T-cell (primary cell): ENCODE measurements around the gene IFI44L. TPM values are rescaled to one million over a fixed set of nuclear protein-coding genes. Genes with fewer than 3 reads are reported as not detected.

ENCODE experiments used
- ATAC-seq, 4 experiments: fragments of 200-7000 bp in 3 of 4; fragments of 150-1000 bp in 1 of 4; cut with Tn5 transposase; replicated peaks in 1 of 4; 1 replicate in 3 of 4; 2 replicates in 1 of 4; pipeline ENCODE4 v1.10.0; 2021; ENCODE audit warnings: moderate library complexity in 3 of 4, mild to moderate bottlenecking in 2 of 4, moderate number of reproducible peaks in 1 of 4
- CTCF ChIA-PET, 2 donors: fragments of 300-600 bp; sonication (Branson Sonifier 250); formaldehyde crosslinking; loops; one replicate each; lab custom pipeline; 2022; ENCODE audit warnings: antibody characterized with exemption in 2 of 2; lab: Charles Lee
- POLR2A ChIA-PET, 2 donors: fragments of 300-600 bp; sonication (Branson Sonifier 250); formaldehyde crosslinking; loops; one replicate each; lab custom pipeline; 2022; ENCODE audit warnings: antibody characterized with exemption in 2 of 2; lab: Charles Lee
- DNase-seq, 35 experiments: peaks; one replicate each; pipeline versions ENCODE4 v3.0.0 to v3.0.0-alpha.2; 2013 to 2023
- H3K27ac ChIP-seq: one replicate; pipeline ENCODE4 v1.5.1; 2013; ENCODE audit warnings: low read length
- H3K27me3 ChIP-seq, 2 experiments: replicated peaks in 1 of 2; 1 replicate in 1 of 2; 2 replicates in 1 of 2; pipeline versions ENCODE4 v1.6.1 to v1.7.0; 2013; ENCODE audit warnings: low read length in 1 of 2, mixed read lengths in 1 of 2; ENCODE audit not compliant: control insufficient read depth in 2 of 2, insufficient read depth in 2 of 2; ENCODE audit errors: extremely low read depth in 1 of 2
- H3K36me3 ChIP-seq, 2 donors: 1 replicate in 1 of 2; 2 replicates in 1 of 2; pipeline versions ENCODE4 v1.6.1 to v1.7.0; 2013; ENCODE audit warnings: low read length in 1 of 2; ENCODE audit not compliant: control insufficient read depth in 2 of 2, insufficient read depth in 1 of 2; ENCODE audit errors: extremely low read depth in 1 of 2
- H3K4me1 ChIP-seq, 2 experiments: 1 replicate in 1 of 2; 2 replicates in 1 of 2; pipeline versions ENCODE4 v1.6.1 to v1.7.0; 2013; ENCODE audit warnings: low read length in 2 of 2, mixed read lengths in 1 of 2; ENCODE audit not compliant: insufficient read depth in 2 of 2, control insufficient read depth in 1 of 2; ENCODE audit errors: extremely low read depth in 1 of 2
- H3K4me3 ChIP-seq, 2 donors: 1 replicate in 1 of 2; 2 replicates in 1 of 2; pipeline versions ENCODE4 v1.5.1 to v1.7.0; 2013; ENCODE audit warnings: mild to moderate bottlenecking in 2 of 2, low read length in 1 of 2, moderate library complexity in 1 of 2; ENCODE audit not compliant: control insufficient read depth in 1 of 2; ENCODE audit errors: extremely low read depth in 1 of 2
- H3K9me3 ChIP-seq: 2 replicates; pipeline ENCODE4 v1.7.0; 2013
- H3K27ac Mint-ChIP-seq, 2 donors: one replicate each; pipeline ENCODE4 v1.8.0; 2020 to 2021; ENCODE audit warnings: mild to moderate bottlenecking in 2 of 2, mixed read lengths in 2 of 2
- H3K27me3 Mint-ChIP-seq, 2 donors: one replicate each; pipeline ENCODE4 v1.8.0; 2021 to 2022; ENCODE audit warnings: mixed read lengths in 2 of 2
- H3K36me3 Mint-ChIP-seq: one replicate; pipeline ENCODE4 v1.8.0; 2021; ENCODE audit warnings: mixed read lengths
- H3K4me1 Mint-ChIP-seq, 3 donors: one replicate each; pipeline ENCODE4 v1.8.0; 2020 to 2022; ENCODE audit warnings: mixed read lengths in 3 of 3, mild to moderate bottlenecking in 1 of 3
- H3K4me3 Mint-ChIP-seq, 3 donors: one replicate each; pipeline ENCODE4 v1.8.0; 2020 to 2022; ENCODE audit warnings: mild to moderate bottlenecking in 3 of 3, mixed read lengths in 3 of 3, moderate library complexity in 3 of 3
- H3K9me3 Mint-ChIP-seq, 3 donors: one replicate each; pipeline ENCODE4 v1.8.0; 2020 to 2022; ENCODE audit warnings: mixed read lengths in 3 of 3
- WGBS: methylation state at CpG from one replicate; pipeline ENCODE4 v1.1.5; 2013; ENCODE audit warnings: missing lambda C conversion rate; ENCODE audit not compliant: insufficient coverage; 5-methylcytosine and 5-hydroxymethylcytosine counted together
- total RNA-seq, 35 experiments: library from RNA in 6 of 35; stranded (reverse) in 6 of 35; fragments of 120-200 nt in 1 of 35; gene quantifications; one replicate each; pipeline versions ENCODE4 v1.2.1 to v1.2.4 and lab custom pipeline; 2013 to 2026

Gene IFI44L
- total RNA-seq, 5 donors from 2014 or later (not counting 1 experiment from before 2014, with no cell fraction given) = 4.5 to 30.4 (median 6.6) TPM

DNA sequence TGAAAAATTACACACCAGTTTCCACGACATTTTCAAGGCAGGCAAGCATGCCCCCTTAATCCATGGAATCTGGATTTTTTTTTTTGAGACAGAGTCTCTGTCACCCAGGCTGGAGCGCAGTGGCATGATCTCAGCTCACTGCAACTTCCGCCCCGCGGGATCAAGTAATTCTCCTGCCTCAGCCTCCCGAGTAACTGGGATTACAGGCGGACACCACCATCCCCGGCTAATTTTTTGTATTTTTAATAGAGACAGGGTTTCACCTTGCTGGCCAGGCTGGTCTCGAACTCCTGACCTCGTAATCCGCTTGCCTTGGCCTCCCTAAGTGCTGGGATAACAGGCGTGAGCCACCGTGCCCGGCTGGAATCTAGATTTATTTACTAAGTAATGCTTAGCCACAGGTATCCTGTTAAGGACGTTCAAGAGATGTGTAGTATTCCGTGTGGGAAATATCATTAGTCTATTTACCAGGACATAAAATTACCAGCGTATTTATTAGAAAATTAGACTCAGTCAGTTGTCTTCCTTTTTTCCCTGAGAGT lies 31.8 kb downstream of the IFI44L start:
- peaks cover 11 to 20% of the 10 kb centered on the region in 2 experiments for H3K4me1 ChIP-seq
- 91% methylated on average over 9 of the region's 17 CpGs for WGBS
- Mint-ChIP-seq H3K9me3 (peaks cover 2 to 11% (median 11%) of the 10 kb centered on the region in 3 donors), H3K27ac (peak overlapping the region; percentile 57 to 96), H3K4me1 (peaks cover 55 to 72% (median 71%) of the 10 kb centered on the region in 3 donors), H3K36me3 (peaks cover 42% of the 10 kb centered on the region), H3K27me3 (no peaks in the 10 kb centered on the region), H3K4me3 (peak overlapping the region; percentile 89 to 93 (median 92))
- H3K4me3 ChIP-seq = peak overlapping the region in 1 of 2 donors; percentile 50
- POLR2A ChIA-PET = interaction anchor here in 1 of 2 donors (1.5 kb wide), 1 partner anchor 32 kb away, joined by 6 read pairs; the partner anchor contains the start of gene IFI44L
- no peak for ATAC-seq
- no peaks in the 10 kb centered on the region for H3K27me3 ChIP-seq
- peaks cover 2% of the 10 kb centered on the region for H3K9me3 ChIP-seq
- H3K27ac ChIP-seq = no peak overlapping the region
- no peak for DNase-seq
- peaks cover 0 to 11% of the 10 kb centered on the region in 2 donors for H3K36me3 ChIP-seq
- CTCF ChIA-PET = interaction anchor here in 1 of 2 donors (1.3 kb wide), 1 partner anchor 31 kb away, joined by 5 read pairs; the partner anchor contains the start of gene IFI44L

- ATAC-seq = no peak
- DNase-seq = no peak
- Mint-ChIP-seq H3K4me3 (no peak overlapping the region), H3K36me3 (peaks cover 74% of the 10 kb centered on the region), H3K27ac (peak overlapping the region; percentile 18 to 70), H3K27me3 (no peaks in the 10 kb centered on the region), H3K9me3 (no peaks in the 10 kb centered on the region), H3K4me1 (peaks cover 23 to 61% (median 28%) of the 10 kb centered on the region in 3 donors)
- H3K9me3 ChIP-seq = no peaks in the 10 kb centered on the region
- H3K27ac ChIP-seq = no peak overlapping the region
- peaks cover 0 to 62% of the 10 kb centered on the region in 2 donors for H3K36me3 ChIP-seq
- ChIA-PET POLR2A (interaction anchor here in 1 of 2 donors (0.6 kb wide), 2 partner anchors 37 to 58 kb away, joined by 3 read pairs; no protein-coding TSS in a partner anchor), CTCF (no interaction called here)
- H3K4me1 ChIP-seq = no peaks in the 10 kb centered on the region
- H3K27me3 ChIP-seq = no peaks in the 10 kb centered on the region
- no CpG with 5 or more reads among the region's 1 CpG for WGBS
- no peak overlapping the region for H3K4me3 ChIP-seq
Measured at GRCh38 chr1:78658901-78659300, 38.7 kb downstream of the IFI44L start.

GRCh38 chr1:78663923-78664322 lies 43.7 kb downstream of the IFI44L start:
- CTCF ChIA-PET = interaction anchor here in 1 of 2 donors (1.0 to 1.2 kb wide), 2 partner anchors 10 to 44 kb away, joined by 3 to 4 read pairs; partner anchors contain the start of gene IFI44L

GRCh38 chr1:78664763-78665162 lies 44.5 kb downstream of the IFI44L start:
- no peaks in the 10 kb centered on the region for H3K27me3 ChIP-seq
- Mint-ChIP-seq H3K27me3 (no peaks in the 10 kb centered on the region), H3K27ac (peak overlapping the region in 1 of 2 donors; percentile 33), H3K9me3 (no peaks in the 10 kb centered on the region), H3K4me3 (no peak overlapping the region), H3K36me3 (peaks cover 35% of the 10 kb centered on the region), H3K4me1 (peaks cover 1 to 18% (median 2%) of the 10 kb centered on the region in 3 donors)
- no peaks in the 10 kb centered on the region for H3K9me3 ChIP-seq
- no CpG with 5 or more reads among the region's 1 CpG for WGBS
- no peak overlapping the region for H3K4me3 ChIP-seq
- CTCF ChIA-PET = interaction anchor here (0.7 to 1.2 kb wide), 4 partner anchors 9 to 47 kb away, joined by 3 to 5 read pairs (median 4); partner anchors contain the start of gene IFI44L (in 1 of the 2)
- DNase-seq (no peak), ATAC-seq (no peak)
- no peaks in the 10 kb centered on the region for H3K4me1 ChIP-seq
- H3K36me3 ChIP-seq = peaks cover 0 to 33% of the 10 kb centered on the region in 2 donors
- POLR2A ChIA-PET = interaction anchor here (0.6 kb wide), 2 partner anchors 8 to 14 kb away, joined by 3 to 5 read pairs; no protein-coding TSS in a partner anchor
- H3K27ac ChIP-seq = no peak overlapping the region

More at GRCh38 chr1:78663923-78664322, 43.7 kb downstream of the IFI44L start:
- Mint-ChIP-seq H3K9me3 (no peaks in the 10 kb centered on the region), H3K4me1 (peaks cover 6 to 25% (median 9%) of the 10 kb centered on the region in 3 donors), H3K27me3 (no peaks in the 10 kb centered on the region), H3K27ac (peak overlapping the region; percentile 13 to 54), H3K4me3 (no peak overlapping the region), H3K36me3 (peaks cover 44% of the 10 kb centered on the region)
- H3K36me3 ChIP-seq = peaks cover 0 to 41% of the 10 kb centered on the region in 2 donors
- H3K4me1 ChIP-seq = no peaks in the 10 kb centered on the region
- POLR2A ChIA-PET = interaction anchor here in 1 of 2 donors (0.6 kb wide), 1 partner anchor 9 kb away, joined by 3 read pairs; no protein-coding TSS in a partner anchor
- H3K27ac ChIP-seq = no peak overlapping the region
- no peaks in the 10 kb centered on the region for H3K27me3 ChIP-seq
- no peaks in the 10 kb centered on the region for H3K9me3 ChIP-seq
- WGBS = no CpG with 5 or more reads among the region's 2 CpGs
- DNase-seq = no peak
- no peak for ATAC-seq
- H3K4me3 ChIP-seq = no peak overlapping the region

DNA sequence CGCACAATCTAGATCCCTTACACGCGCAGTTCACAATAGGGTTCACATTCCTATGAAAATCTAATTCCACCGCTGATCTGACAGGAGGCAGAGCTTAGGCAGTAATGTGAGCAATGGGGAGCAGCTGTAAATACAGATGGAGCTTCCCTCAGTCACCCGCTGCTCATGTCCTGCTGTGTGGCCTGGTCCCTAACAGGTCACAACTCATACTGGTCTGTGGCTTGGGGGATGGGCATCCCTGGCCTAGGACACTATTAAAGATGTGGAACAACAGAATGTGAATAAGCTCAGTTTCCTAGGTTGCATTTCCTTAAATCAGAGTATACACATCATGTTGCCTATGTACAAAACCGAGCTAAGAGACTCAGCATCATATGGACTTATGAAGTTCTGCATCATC lies 45.6 kb downstream of the IFI44L start:
- Histone ChIP-seq H3K36me3 (peaks cover 0 to 23% of the 10 kb centered on the region in 2 donors), H3K4me1 (no peaks in the 10 kb centered on the region), H3K27ac (no peak overlapping the region), H3K4me3 (no peak overlapping the region), H3K27me3 (no peaks in the 10 kb centered on the region), H3K9me3 (no peaks in the 10 kb centered on the region)
- ChIA-PET POLR2A (interaction anchor here in 1 of 2 donors (0.6 kb wide), 1 partner anchor 24 kb away, joined by 4 read pairs; no protein-coding TSS in a partner anchor), CTCF (interaction anchor here in 1 of 2 donors (1.4 kb wide), 1 partner anchor 9 kb away, joined by 5 read pairs; no protein-coding TSS in a partner anchor)
- Mint-ChIP-seq H3K4me1 (peaks cover 0 to 17% (median 1%) of the 10 kb centered on the region in 3 donors), H3K27ac (no peak overlapping the region), H3K9me3 (no peaks in the 10 kb centered on the region), H3K36me3 (peaks cover 27% of the 10 kb centered on the region), H3K27me3 (no peaks in the 10 kb centered on the region), H3K4me3 (no peak overlapping the region)
- DNase-seq (no peak), ATAC-seq (no peak)
- 92% methylated on average over 2 of the region's 6 CpGs for WGBS

DNA sequence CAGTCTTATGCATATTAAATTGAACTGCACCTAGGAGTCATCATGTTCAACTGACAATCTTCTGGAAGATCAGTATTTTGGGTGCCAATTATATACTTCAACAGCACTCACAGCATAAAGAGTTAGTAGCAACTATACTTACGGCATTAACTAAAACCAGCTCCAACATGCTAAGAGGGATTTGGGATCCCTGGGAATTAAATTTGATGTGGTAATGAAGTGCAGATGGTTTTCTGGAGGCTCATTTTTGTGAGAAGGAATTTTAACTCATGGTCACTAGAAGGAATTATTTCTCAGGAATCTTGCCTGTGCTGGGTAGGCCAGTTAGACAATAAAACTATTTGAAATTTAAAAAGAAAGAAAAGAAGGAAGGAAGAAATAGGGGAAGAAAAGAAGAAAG lies 47.7 kb downstream of the IFI44L start:
- CTCF ChIA-PET = no interaction called here
- Mint-ChIP-seq H3K9me3 (no peaks in the 10 kb centered on the region), H3K36me3 (peaks cover 11% of the 10 kb centered on the region), H3K27me3 (no peaks in the 10 kb centered on the region), H3K27ac (no peak overlapping the region), H3K4me3 (no peak overlapping the region), H3K4me1 (peaks cover 6 to 20% (median 10%) of the 10 kb centered on the region in 3 donors)
- Histone ChIP-seq H3K4me3 (no peak overlapping the region), H3K4me1 (no peaks in the 10 kb centered on the region), H3K36me3 (peaks cover 0 to 5% of the 10 kb centered on the region in 2 donors), H3K27ac (no peak overlapping the region), H3K9me3 (no peaks in the 10 kb centered on the region), H3K27me3 (no peaks in the 10 kb centered on the region)
- DNase-seq (no peak), ATAC-seq (no peak)
- no CpG with 5 or more reads among the region's 1 CpG for WGBS
- POLR2A ChIA-PET = no interaction called here
